ENCODE measurements around the gene PPFIA2.
"Not testable (repeated sequence)": the region's sequence is repeated elsewhere in the genome, so short reads cannot be mapped to it uniquely, and the experiment has no call there.

The PPFIA2 gene

DNA sequence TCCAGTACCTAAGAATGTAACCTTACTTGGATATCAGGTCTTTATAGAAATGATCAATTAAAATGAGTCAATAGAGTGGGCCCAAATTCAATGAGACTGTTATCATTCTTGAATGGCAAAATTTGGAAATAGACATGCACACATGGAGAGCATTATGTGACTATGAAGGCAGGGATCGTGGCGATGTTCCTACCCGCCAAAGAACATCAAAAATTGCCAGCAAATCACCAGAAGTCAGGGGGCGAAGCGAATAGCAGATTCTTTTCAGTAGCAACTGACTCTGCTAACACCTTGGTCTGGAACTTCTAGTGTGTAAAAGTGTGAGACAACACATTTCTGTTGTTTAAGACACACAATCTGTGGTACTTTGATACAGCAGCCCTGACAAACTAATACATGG lies 488.8 kb downstream of the PPFIA2 start:
- DNase-seq (ENCODE audit: low read depth) = no peak

DNA sequence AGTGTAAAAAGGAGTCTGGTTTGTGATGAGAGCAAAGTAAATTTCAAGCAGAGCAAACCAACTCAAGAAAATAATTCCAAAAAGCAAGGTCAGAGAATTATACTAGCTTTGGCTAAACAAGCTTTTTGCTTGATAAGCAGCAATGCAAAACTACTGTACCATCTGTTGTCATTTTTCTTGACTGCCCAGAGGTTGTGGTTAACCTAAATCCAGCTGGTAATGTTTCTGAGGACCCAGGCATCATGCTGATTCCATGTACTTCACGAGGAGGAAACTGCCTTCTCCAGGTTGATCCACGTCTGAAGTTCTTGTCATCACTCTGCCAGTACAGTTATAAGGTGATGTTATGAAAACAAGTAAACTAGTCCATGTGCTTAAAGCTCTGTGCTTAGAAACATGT lies 496.1 kb downstream of the PPFIA2 start:
- no peak for DNase-seq (ENCODE audit: low read depth)

DNA sequence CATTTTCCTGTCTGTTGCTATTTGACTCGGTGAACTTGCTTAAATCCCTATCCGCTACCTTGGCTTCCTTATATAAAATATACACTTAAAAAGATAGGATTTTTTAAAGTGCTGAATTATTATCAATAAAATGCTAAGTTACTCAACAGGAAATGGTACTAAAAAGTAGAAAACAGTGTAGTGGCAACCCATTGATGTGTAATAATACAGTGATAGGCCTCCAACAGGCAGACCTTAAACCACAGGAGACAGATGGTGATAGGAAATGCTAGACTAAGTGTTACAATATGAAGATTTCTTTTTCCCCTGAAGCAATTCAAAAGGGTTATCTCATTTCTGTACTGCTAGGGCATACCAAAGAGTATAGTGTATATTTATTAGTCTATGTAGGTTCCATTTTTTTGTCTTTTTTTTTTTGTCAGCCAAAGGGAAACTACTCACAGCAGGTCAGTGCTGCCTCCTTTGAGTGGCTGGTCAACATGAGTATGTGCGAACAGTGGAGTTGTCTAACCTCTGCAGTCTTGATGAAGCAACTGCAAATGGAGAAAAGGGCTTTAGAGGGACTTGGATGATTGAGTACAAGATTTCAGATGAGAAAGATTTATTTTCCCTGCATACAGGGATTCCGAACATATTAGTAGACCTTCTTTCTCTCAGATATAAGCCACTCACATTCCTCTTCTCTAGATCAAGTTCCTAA lies 497.5 kb downstream of the PPFIA2 start:
- no peak for DNase-seq (ENCODE audit: low read depth)

GRCh38 chr12:81259360-81259759 lies 499.8 kb downstream of the PPFIA2 start:
- DNase-seq (ENCODE audit: low read depth) = no peak

GRCh38 chr12:81257947-81258551 lies 501.1 kb downstream of the PPFIA2 start:
- no peak for DNase-seq (ENCODE audit: low read depth)

DNA sequence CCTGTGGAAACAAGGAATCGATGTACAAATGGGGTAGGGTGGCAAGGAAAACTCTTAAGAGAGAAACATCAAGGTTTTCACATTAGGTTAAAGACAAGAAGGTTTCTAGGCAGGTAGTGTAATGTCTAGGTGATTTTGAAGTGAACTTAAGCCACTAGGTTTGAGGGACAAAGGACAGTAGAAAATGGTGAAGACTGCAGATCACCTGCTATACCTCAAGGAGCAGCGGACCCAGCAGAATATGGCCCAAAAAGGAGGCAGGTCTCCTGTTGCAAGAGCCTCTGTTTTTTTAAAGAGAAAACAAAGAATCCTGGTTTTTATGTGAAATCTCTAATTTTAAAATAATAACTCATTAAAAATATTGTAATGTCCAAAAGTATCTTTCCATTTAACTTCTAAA lies 503.2 kb downstream of the PPFIA2 start:
- no peak for DNase-seq (ENCODE audit: low read depth)

DNA sequence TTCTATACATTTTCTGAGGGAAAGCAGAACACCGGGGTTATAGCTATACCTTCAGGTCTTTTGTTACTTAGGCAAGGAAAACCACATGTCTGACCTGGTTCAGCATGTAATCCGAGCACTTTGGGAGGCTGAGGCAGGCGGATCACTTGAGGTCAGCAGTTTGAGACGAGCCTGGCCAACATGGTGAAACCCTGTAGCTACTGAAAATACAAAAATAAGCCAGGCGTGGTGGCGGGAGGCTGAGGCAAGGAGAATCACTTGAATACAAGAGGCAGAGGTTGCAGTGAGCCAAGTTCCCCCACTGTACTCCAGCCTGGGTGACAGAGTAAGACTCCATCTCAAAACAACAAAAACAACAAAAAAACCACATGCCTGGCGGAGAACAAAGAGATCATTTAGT lies 503.7 kb downstream of the PPFIA2 start:
- DNase-seq (ENCODE audit: low read depth) = no peak

DNA sequence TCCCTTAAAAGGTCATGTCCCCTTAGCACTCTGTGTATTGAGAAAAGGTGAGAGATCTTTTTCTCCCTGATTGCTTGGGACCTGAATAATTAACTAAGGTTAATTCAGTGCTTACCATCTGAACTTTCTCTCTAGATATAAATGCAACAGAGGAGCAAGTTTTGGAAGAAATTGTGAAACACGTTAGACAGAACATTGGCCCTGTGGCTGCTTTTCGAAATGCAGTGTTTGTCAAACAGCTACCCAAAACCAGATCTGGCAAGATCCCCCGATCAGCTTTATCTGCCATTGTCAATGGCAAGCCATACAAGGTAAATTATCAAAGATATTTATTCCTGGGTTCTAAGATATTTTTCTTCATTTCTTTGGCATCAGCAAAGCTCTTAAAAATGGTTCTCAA lies 505.8 kb downstream of the PPFIA2 start:
- no peak for DNase-seq (ENCODE audit: low read depth)

GRCh38 chr12:81252228-81252627 lies 506.9 kb downstream of the PPFIA2 start:
- DNase-seq (ENCODE audit: low read depth) = no peak

DNA sequence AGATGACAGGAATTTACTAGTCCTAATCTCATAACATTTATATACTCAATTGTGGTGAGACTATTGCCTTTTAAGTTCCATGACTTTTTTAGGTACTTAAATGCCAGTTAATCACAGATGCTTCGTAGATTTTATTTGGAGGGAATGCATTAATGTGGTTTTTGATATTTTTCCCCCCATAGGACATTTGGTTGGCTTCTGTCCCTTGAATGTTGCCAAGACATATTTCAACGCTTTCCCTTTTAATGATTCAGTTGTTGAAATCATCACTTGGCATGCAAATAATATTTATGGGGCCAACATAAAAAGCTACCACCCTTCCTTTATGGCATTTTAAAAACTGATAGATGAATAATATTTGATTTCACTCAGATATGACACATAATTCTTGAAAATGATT lies 509.2 kb downstream of the PPFIA2 start:
- no peak for DNase-seq (ENCODE audit: low read depth)

DNA sequence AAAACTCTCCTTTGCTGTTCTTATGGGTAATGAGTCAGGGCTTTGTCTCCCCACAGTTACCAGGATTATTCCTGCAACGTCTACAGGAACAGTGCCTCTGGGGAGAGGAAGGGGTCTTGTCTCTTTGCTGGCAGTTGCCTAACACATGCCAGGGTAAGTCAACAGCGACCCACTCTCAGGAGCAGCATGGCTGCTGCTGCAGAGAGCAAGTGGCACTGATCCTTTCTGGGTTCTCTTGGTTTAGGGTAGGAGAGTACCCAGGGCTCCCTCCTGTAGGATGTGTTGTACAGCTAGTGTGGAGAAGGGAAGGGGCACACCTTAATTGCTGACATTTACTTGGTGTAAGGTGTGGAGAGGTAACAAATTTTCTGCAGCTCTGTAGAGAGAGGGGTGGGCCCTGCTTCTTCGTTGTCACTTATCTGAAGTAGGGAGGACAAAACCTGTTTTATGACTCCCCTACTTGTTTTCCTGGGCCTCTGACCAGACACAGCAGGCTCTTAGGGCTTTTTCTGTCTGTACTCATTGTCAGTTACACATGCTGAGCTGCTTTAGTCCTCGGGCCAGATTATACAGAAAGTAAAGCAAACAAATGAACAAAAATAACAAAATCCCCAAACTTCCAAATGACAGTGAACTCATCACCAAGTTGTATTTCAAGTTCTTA lies 513.1 kb downstream of the PPFIA2 start:
- no peak for DNase-seq (ENCODE audit: low read depth)

GRCh38 chr12:81245458-81245857 lies 513.7 kb downstream of the PPFIA2 start:
- no peak for DNase-seq (ENCODE audit: low read depth)

- DNase-seq (ENCODE audit: low read depth) = no peak
Measured at GRCh38 chr12:81231574-81232368, 527.4 kb downstream of the PPFIA2 start.

- DNase-seq (ENCODE audit: low read depth) = no peak
Measured at GRCh38 chr12:81229759-81230158, 529.4 kb downstream of the PPFIA2 start.

GRCh38 chr12:81224626-81225025 lies 534.5 kb downstream of the PPFIA2 start:
- no peak for DNase-seq (ENCODE audit: low read depth)

GRCh38 chr12:81222846-81223592 lies 536.1 kb downstream of the PPFIA2 start:
- DNase-seq (ENCODE audit: low read depth) = no peak

- DNase-seq (ENCODE audit: low read depth) = no peak
Measured at GRCh38 chr12:81221681-81222080, 537.5 kb downstream of the PPFIA2 start.

DNA sequence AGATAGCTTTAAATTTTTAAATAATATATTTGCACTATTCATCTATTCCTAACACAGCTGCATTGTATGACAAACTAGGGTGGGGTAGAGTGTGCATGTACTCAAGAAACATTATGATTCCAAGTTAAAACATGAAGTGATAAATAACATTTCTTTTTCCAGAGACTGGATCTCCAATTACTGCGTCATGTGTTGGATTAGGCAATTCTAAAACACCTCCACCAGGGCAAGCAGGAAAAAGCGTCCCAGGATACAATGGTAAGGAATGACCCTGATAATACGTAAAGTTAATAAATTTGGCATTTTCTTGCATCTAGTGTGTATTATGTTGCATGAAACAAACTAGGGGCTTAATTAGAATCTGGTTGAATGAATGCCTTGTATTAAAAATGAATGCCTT lies 542.4 kb downstream of the PPFIA2 start:
- no peak for DNase-seq (ENCODE audit: low read depth)

- DNase-seq (ENCODE audit: low read depth) = no peak
Measured at GRCh38 chr12:81212996-81213696, 546.0 kb downstream of the PPFIA2 start.

- no peak for DNase-seq (ENCODE audit: low read depth)
Measured at GRCh38 chr12:81211306-81211705, 547.8 kb downstream of the PPFIA2 start.

- DNase-seq (ENCODE audit: low read depth) = not testable (repeated sequence)
Measured at GRCh38 chr12:81209772-81210225, 549.4 kb downstream of the PPFIA2 start.
